HG02840 (cell line): ENCODE results near the gene OPN1MW.
"Not testable (repeated sequence)": the region's sequence is repeated elsewhere in the genome, so short reads cannot be mapped to it uniquely, and the experiment has no call there.

ENCODE experiments used
- ATAC-seq: cut with Tn5 transposase; IDR thresholded peaks from one replicate; pipeline ENCODE4 v1.9.1; 2021; ENCODE audit warnings: mild to moderate bottlenecking, moderate library complexity, moderate number of reproducible peaks; ENCODE audit not compliant: unreplicated experiment, low FRiP score

The OPN1MW gene

GRCh38 chrX:154182296-154182695 is at the start of gene OPN1MW:
TSS of gene OPN1MW (plus strand) at chrX:154182596. CDS start at chrX:154182678, 82 bp downstream.
- not testable (repeated sequence) for ATAC-seq

GRCh38 chrX:154135458-154136229 is 46.8 kb upstream of the OPN1MW start:
- ATAC-seq = no peak

GRCh38 chrX:154136627-154137161 is 45.7 kb upstream of the OPN1MW start:
- ATAC-seq = no peak

- ATAC-seq = no peak
Observed at GRCh38 chrX:154138857-154139256, 43.5 kb upstream of the OPN1MW start.

GRCh38 chrX:154140206-154140605 is 42.2 kb upstream of the OPN1MW start:
- no peak for ATAC-seq

GRCh38 chrX:154140742-154141141 is 41.7 kb upstream of the OPN1MW start:
- ATAC-seq = no peak

- ATAC-seq = no peak
Observed at GRCh38 chrX:154142386-154142785, 40.0 kb upstream of the OPN1MW start.

- ATAC-seq = no peak
Observed at GRCh38 chrX:154142950-154143745, 39.2 kb upstream of the OPN1MW start.

- ATAC-seq = not testable (repeated sequence)
Observed at GRCh38 chrX:154144010-154144409, 38.4 kb upstream of the OPN1MW start, which contains the start of gene OPN1LW. TSS of gene OPN1LW (plus strand) at chrX:154144243. CDS start at chrX:154144284, 41 bp downstream.

- not testable (repeated sequence) for ATAC-seq
Observed at GRCh38 chrX:154151030-154151429, 31.4 kb upstream of the OPN1MW start.

- not testable (repeated sequence) for ATAC-seq
Observed at GRCh38 chrX:154156221-154156620, 26.2 kb upstream of the OPN1MW start.

GRCh38 chrX:154157207-154157606 is 25.2 kb upstream of the OPN1MW start:
- ATAC-seq = not testable (repeated sequence)

GRCh38 chrX:154159345-154159744 is 23.1 kb upstream of the OPN1MW start:
- not testable (repeated sequence) for ATAC-seq

GRCh38 chrX:154164902-154165301 is 17.5 kb upstream of the OPN1MW start:
- not testable (repeated sequence) for ATAC-seq

GRCh38 chrX:154168384-154168783 is 14.0 kb upstream of the OPN1MW start:
- not testable (repeated sequence) for ATAC-seq

GRCh38 chrX:154172535-154172943 is 9.9 kb upstream of the OPN1MW start:
- not testable (repeated sequence) for ATAC-seq

- not testable (repeated sequence) for ATAC-seq
Observed at GRCh38 chrX:154174356-154174755, 8.0 kb upstream of the OPN1MW start.

- ATAC-seq = not testable (repeated sequence)
Observed at GRCh38 chrX:154183794-154184193, 1.4 kb downstream of the OPN1MW start.

GRCh38 chrX:154192846-154193245 is 10.4 kb downstream of the OPN1MW start:
- ATAC-seq = not testable (repeated sequence)

- not testable (repeated sequence) for ATAC-seq
Observed at GRCh38 chrX:154194316-154194715, 11.9 kb downstream of the OPN1MW start.

- not testable (repeated sequence) for ATAC-seq
Observed at GRCh38 chrX:154196466-154196865, 14.1 kb downstream of the OPN1MW start.
